ENCODE results near the gene PLD1.

PLD1 gene

DNA sequence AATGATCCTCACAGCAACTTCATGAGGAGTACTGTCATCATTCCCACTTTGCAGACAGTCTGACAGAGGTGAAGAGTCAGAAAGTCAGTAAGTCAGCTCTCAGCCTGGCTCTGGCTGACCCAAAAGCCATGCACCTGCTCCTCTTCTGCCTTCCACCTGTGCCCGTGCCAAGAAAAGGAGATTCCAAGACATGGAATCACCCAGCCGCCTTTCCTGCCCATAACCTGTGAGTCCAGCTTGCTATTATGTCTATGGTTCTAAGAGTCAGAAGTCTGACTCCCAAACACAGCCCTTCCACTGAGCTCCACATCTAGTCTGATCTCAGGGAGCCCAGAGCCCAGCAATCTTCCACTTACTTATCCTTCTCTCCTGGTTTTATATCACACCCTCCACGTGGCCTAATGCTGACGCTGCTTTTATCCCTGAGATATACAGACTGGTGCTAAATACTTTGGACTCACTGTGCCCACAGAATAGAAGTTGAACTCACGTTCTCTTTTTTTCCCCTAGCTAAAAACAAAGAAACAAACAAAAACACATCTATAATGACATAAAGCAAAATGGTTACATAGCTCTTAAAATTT is 66.0 kb downstream of the PLD1 start:
- DNase-seq = no peak

DNA sequence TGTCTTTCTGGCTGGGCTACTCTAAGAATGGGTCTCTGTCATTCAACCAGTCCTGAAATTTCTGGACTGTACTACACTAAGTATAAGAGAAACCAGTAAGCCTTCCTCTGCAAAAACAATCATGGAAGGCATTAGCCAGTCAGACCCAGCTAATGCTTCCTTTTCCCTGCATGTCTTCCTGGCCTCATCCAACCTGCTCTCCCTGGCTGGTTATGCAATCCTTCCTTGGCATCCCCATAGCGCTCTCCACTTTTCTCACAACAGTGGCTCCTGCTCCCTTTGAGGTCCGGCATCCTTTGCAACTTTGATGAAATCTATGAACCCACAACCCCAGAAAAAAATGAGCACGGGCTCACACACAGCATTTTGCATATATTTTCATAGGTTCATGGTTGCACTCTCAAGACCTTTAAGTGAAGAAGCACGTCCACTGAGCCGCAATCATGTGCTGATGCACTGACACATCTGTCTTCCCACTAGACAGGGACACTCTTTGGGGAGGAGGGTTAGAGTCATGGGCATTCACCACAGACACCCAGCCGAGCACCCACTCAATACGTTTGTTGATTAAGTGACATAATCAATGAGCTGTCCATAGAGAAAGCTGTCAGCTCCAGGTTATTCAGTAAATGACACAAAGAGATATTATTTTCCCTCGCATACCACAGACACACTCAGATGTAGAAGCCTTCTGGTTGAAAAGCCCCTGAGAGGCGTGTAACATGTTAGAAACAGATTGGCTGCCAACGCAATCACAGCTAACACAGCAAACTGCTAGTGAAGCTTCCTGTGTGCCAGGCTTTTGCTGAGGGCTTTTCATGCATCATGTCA is 66.7 kb downstream of the PLD1 start:
- DNase-seq = no peak

DNA sequence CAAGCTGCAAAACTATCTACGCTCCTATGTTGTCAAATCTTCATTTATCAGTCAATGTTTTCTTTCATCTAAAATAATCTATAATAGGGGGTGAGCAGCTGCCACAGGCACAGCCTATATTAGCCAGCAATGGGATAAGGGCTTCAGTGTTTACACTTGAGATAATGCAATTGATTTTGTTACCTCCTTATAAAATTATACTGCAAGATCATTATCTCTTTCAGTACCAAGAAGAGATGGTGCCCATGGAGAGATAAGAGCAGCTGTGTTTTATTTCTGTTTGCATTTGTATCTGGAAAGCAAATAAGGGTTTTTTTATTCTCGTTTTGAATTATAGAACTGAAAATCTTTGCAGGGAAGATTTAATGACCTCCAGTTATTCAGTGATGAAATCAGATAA is 68.9 kb downstream of the PLD1 start:
- DNase-seq = peak; percentile 67

DNA sequence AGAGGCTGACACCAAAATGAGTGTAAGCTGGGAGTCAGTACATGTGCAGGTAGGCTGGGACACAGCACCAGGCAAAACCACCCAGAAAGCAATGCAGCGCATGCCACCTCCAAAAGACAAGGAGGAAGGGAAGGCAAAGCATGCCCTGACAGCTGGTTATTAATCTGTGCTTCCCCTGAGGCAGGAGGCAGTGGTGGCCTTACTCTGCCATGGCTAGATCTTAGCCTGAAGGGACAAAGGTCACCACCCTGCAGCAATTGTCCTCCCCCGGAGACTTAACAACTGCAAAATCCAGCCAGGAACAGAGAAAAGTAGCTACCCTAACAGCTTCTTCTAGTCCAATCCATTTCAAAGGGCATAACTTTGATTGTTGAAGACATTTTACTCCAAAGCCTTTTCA is 73.7 kb downstream of the PLD1 start:
- DNase-seq = no peak

DNA sequence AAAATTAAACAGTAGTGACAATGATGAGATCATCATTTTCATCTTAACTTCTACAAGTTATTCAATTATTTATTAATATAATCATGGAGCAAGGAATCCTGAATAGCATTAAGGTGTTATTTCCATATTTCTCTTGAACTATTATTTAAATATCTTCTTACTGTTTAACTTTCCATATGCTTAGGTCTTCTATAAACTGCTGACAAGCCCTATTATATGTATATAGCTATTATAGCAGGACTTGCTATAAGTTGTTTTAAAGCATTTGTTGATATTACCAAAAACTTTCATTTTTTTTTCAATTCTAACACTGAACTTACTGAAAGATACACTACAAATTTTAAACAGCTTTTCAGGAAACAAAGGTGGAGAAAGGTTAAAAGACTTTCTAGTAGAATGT is 76.7 kb downstream of the PLD1 start:
- no peak for DNase-seq

DNA sequence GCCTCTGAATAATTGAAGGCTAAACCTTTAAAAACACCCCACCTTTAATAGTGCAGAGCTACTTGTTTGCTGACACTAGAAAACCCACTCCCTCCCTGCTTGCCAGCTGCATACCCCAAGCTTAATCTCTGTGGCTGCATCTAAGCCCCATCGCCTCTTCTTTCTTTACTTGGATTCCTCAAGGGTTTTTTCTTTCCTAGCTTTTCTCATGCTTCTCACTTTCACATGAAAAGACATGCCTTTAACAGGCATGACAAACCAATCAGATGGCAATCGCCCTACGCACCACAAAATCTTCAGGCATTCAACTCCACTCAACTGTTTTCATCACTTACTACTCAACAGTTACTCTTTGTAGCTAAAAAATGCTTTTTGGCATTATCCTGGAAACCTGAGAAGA is 77.5 kb downstream of the PLD1 start:
- DNase-seq = no peak

DNA sequence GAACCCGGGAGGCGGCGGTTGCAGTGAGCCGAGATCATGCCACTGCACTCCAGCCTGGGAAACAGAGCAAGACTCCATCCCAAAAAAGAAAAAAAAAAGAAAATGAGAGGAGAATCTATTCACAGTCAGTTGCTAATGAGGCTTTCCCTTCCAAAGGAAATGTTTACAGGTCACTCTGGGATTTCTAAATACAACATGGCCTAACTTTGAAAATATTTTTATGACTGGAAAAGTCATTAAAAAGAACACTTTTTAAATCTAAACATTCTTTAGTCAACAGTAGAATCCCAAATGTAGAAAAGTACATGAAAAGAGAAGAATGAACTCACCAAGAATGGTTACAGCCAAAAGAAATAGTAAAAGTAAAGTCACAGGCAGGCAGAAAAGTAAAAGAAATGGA is 78.6 kb downstream of the PLD1 start:
- DNase-seq = no peak

DNA sequence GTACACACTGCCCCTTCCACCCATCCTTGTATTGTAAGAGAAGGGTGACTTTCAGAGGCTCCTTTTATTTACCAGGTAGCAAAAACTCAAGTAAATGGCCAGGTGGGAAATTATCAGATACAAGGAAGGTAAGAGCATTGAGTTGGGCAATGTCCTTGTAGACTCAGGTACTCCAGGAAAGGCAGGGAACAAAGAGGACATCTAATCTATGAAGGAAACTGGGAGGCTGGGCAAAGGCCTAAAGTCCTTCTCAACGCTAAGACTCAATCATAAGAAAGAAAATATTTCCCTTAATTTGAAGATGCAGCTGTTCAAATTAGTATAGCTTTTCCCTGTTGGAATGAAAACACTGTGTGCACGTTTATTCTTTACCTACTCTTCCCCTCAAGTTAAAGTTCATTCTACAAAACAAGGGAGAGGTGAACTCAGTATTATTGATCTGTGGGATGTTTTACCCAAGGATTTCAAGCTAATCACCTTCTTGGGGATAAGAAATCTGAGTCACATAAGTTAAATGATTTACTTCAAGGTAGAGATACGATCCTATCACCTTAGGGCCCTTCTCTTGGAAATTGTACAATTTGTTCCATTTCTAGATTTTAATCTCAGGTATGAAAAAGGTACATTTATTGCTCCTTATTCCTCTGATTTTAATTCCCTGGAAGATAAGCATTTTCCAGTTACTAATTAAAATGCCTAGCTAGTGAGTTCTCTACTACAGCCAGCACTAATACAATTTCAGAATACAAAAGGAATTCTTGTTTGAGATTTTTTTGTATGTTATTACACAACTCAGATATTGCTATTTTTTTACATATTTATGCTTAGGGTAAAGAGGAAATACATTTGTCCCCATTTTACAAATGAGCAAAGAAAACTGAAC is 80.6 kb downstream of the PLD1 start:
- DNase-seq = no peak

DNA sequence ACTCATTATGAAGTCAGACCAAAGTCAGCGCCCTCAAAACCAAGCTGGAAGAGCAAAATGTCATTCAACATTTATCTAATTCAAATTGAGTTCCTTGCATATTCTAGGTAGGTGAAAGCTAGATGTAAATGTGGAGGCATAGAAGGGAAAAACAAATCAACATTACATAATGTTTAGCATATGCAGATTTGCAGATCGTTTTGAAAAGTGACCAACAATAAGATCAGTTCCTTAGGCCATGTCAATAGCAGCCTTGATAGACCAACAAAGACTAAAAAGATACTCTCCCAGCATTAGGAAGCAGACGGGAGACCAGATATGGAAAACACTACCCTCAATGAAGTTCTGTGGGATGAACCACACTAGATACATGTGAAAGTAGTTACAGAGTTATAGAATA is 83.0 kb downstream of the PLD1 start:
- DNase-seq = no peak

DNA sequence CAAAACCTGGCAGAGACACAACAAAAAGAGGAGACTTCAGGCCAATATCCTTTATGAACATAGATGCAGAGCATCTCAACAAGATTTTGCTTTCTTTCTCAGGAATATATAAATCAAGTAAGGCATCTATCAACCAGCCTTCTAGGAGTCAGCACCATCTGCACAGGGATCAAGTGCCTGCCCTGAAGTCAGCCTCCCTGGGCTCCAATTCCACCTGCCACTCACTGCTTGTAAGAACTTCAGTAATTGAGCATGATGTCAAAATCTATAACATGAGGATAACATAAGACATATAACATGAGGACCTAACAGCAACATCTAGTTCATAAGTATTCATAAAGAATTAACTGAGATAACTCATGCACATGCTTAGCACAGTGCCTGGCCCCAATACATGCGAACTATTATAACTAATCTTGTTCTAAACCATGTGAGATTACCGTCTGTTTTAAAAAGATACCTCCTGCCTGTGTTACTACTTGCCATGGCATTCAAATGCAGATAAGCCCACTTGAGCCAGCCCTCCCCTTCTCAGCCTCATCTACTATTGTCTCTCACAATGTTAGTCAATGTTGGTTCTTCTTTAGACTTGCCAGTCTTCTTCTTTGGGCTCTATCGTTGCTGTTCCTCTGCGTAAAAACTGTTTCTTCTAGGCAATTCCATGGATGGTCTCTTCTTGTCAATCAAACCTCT is 91.6 kb downstream of the PLD1 start:
- DNase-seq = no peak

DNA sequence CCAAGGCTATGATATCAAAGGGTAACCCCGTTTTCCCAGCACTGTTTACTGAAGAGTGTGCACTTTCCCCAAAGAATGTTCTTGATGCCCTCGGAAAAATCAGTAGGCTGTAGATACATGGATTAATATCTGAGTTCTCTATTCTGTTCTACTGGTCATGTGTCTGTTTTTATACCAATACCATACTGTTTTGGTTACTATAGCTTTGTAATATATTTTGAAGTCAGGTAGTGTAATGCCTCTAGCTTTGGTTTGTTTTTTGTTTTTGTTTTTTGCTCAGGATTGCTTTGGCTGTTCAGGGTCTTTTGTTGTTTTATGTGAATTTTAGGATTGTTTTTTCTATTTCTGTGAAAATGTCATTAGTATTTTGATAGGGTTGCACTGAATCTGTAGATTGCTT is 95.1 kb downstream of the PLD1 start:
- no peak for DNase-seq

DNA sequence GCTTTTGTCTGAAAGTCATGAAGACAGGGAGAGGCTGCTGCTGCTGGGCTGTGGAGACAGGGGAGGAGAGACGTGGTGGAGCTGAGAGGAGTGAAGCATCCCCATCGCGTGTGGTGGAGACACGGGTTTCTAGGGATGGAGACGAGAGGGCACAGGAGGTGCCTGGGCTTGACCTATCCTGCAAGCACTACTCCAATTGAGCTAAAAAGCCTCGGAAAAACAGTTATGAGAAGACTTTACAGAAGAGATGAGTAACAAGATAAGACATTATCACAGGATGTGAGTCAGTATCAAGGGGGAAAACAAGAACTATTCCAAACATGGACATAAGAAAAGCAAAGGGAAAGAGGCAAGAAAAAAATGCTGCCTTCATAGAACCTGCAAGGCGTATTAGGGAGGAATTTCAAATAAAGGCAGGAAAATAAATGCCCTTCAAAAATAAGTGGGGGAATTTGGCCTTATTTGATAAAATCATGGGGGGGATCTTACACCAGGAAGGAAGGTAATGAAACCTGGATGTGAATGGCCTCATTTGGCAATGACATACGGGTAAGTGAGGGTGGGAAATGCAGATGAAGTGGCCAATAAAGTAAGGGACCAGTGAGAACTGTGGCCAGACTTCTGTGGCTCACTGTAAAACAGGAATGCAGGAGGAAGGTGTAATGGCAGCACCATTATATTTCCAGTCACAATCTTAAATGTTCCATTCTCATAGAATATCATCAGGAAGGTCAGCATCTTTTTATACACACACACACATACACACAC is 97.9 kb downstream of the PLD1 start:
- DNase-seq = no peak

DNA sequence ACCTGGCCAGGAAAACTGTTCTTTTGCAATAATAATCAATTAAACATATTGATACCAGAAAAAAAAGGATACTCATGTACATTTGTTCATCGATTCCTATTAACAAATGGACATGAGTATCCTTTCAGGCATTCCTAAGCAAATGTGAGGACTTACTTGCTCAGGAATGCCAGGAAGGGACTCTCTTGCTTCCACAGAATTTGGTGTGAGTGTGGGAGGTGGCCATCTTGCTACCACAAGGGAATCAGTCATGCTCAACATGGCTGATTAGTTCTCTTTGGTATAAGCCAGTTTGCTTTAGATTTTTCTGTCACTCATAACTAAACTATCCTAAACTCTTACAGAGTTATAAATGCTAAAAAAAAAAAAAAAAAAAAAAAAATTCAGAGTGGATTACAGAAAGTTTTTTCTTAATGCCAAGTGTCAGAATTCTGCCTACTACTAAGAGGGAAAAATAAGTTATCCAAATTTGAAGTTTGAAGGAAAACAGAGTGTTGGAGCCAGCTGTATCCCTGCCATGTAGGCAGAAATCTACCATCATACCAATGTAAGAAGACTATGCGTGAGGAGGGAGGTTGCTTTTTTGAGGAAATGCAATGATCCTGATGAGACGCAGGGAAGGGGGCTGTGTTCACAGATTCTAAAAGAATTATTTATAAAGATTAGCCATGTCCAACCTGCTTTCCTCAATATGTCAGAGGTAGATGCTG is 98.7 kb downstream of the PLD1 start:
- DNase-seq = no peak

DNA sequence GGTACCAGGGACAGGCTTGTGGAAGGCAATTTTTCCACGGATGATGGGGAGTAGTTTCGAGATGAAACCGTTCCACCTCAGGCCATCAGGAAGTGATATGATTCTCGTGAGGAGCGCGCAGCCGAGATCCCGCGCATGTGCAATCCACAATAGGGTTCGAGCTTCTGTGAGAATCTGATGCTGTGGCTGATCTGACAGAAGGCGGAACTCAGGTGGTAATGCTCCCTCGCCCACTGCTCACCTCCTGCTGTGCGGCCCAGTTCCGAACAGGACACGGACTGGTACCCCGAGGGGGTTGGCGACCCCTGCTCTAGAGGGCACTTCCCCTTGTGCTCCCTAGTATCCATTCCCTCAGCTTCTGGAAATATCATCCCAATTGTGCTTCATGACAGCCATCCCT is 99.9 kb downstream of the PLD1 start:
- no peak for DNase-seq

DNA sequence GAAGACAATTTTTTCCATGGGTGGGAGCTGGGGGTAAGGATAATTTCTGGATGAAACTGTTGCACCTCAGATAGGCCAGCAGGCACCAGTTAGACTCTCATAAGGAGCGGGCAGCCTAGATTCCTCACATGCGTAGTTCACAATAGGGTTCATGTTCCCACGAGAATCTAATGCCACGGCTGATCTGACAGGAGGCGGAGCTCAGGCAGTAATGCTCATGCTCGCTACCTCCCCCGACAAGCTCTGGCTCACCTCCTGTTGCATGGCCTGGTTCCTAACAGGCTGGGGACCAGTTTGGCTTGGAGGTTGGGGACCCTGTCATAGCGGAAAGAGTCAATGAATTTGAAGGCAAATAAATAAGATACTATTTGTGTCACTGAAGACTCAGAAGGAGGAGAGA is 105.5 kb downstream of the PLD1 start:
- no peak for DNase-seq

DNA sequence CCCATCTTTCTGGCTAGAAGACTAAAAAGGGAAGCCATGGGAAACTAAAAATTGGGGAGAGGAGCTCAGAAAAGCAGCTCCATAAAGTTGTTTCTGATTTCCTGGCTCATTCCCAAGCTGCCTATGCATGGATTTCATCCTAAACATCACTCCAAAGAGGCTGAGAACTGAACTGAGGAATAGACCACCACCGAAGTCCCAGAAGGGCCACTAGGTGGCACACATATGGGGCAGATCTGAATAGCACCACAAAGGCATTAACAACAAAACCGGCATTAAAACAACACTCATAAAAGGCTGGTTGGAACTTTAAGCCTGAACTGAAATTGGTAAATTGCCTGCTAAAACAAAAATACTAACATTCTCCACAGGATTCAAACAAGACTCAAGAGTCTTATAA is 106.3 kb downstream of the PLD1 start:
- DNase-seq = no peak

DNA sequence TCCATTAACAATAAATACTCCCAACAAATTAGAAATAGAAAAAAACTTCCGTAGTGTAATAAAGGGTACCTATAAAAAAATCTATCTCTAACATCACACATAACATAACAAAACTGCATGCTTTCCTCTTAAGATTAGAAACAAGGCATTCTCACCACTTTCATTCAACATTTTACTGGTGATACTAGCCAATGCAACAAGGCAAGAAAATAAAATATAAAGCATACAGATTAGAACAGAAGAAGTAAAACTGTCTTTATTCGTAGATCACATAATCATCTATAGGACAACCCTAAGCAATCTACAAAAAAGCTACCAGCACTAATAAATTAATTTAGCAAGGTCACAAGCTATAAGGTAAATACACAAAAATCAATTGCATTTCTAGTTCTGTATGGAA is 107.1 kb downstream of the PLD1 start:
- DNase-seq = no peak

DNA sequence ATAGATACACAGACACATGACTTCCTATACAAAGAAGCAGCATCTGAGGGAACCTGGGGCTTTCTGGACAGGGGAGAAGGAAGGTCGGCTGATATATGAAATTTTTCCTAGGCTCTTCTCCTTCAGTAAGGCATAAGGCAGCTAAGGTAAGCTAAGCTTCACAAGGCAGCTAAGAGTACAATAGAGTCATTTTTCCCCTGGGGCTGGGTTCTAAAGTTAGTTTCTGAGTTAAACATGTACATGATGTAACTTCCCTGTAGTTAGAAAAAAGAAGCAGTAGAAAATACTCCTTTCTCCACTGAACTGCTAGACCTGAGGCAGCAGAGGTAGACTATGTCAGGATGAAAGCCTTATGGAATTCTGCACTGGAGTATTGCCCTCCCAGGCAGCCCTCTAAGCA is 109.6 kb downstream of the PLD1 start:
- DNase-seq = no peak

DNA sequence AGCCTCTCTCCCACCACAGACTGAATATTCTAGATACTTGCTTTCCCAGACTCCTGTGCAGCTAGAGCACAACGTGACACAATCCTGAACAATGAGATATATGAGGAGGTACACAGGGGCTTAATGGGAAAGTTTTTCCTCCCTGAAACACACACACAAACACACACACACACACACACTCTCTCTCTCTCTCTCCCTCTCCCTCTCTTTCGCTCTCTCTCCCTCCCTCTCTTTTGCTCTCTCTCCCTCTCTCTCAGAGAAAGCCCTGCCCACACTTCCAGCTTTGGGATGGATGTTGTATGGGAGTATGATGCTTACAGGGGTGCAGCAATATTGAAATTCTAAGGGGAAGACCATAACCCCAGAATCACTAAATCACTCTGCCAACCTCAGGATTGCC is 110.1 kb downstream of the PLD1 start:
- no peak for DNase-seq

DNA sequence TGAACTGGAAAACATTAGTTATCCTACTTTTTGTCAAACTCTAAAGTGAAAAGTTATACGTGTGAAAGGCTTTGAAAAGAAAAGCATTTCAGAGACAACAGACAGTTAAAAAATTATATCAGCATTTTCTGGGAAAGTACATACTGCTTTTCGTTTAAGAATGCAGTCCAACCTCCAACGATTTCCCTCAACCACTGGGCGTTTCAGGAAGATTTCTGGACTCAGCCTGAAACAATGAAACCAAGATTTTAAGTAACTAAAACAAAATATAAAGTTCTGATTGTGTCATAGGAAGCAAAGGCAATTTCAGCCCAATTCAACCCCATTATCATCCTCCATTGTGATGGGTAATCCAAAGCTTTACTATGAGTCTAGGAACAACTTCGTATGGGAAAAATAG is 110.7 kb downstream of the PLD1 start:
- DNase-seq = no peak

DNA sequence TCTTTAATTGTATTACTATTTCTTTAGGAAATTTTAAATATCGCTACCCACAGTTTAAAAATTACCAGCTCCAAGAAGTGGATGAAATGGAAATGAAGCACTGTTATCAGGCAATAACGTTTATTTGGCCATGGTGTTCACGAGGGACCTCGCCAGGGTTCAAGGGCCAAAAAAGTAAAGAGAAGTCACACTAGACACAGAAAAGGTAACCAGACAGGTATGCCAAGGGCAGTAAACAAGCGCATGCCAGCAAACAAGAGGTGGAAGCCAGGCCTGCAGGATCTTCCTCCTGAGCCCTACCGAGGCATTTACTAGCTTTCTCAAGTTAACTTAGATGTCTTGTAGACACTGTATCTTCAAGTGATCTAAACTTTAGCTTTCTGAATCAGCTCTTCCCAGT is 113.5 kb downstream of the PLD1 start:
- no peak for DNase-seq

DNA sequence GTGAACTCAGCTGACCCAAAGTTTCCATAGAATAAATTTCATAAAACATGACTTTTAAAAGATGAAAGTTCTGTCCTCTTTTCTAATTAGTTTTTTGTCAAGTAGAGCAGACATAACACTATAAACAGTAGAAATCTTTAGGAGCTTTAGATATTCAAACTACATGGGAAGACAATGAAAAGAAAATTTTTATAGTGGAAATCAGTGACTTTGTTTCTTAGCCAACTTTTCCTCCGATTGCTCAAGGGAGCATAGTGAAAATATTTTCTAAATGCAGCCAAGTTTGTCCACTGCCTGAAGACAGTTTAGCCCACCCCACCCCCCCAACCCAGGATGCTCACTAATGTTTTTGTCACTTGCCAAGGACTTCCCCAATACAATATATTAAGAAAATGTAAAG is 114.9 kb downstream of the PLD1 start:
- DNase-seq = no peak
